WTC11 (cell line): ENCODE results near the gene FGF1. TPM values are rescaled to one million over a fixed set of nuclear protein-coding genes. Genes with fewer than 3 reads are reported as not detected.

Experiments used
- ATAC-seq: fragments of 200-7000 bp; cut with Tn5 transposase; 2 replicates; pipeline ENCODE4 v1.10.0; 2021; ENCODE audit warnings: mild to moderate bottlenecking, moderate library complexity
- CTCF ChIA-PET: fragments of 300-600 bp; sonication (Branson Sonifier 250); formaldehyde crosslinking; loops from one replicate; lab custom pipeline; 2021; ENCODE audit warnings: antibody characterized with exemption; lab: Charles Lee
- POLR2A ChIA-PET: fragments of 350-600 bp; sonication (Branson Sonifier 250); formaldehyde crosslinking; loops from one replicate; lab custom pipeline; 2021; ENCODE audit warnings: antibody characterized with exemption; lab: Charles Lee
- DNase-seq: peaks from one replicate; pipeline ENCODE4 v3.0.0; 2021; ENCODE audit warnings: low spot score
- H3K27ac Mint-ChIP-seq: 2 replicates; pipeline ENCODE4 v1.8.0; 2021; ENCODE audit warnings: mixed read lengths
- H3K27me3 Mint-ChIP-seq: 2 replicates; pipeline ENCODE4 v1.8.0; 2021; ENCODE audit warnings: low read depth, mild to moderate bottlenecking, moderate library complexity, mixed read lengths
- H3K36me3 Mint-ChIP-seq: 2 replicates; pipeline ENCODE4 v1.8.0; 2021; ENCODE audit warnings: mixed read lengths
- H3K4me1 Mint-ChIP-seq: 2 replicates; pipeline ENCODE4 v1.8.0; 2022; ENCODE audit warnings: mixed read lengths
- H3K4me3 Mint-ChIP-seq: 2 replicates; pipeline ENCODE4 v1.8.0; 2021; ENCODE audit warnings: mild to moderate bottlenecking, moderate library complexity, mixed read lengths
- H3K9me3 Mint-ChIP-seq: 2 replicates; pipeline ENCODE4 v1.8.0; 2021; ENCODE audit warnings: mixed read lengths
- ARID4B ChIP-seq: sonication (generic); formaldehyde crosslinking; IDR thresholded peaks from 2 replicates; pipeline ENCODE4 v1.8.0; 2023; ENCODE audit warnings: missing genetic modification reagents, mild to moderate bottlenecking, borderline replicate concordance
- ATF2 ChIP-seq: sonication (generic); formaldehyde crosslinking; IDR thresholded peaks from 2 replicates; pipeline ENCODE4 v1.8.1; 2022; ENCODE audit warnings: low read depth, missing genetic modification reagents, borderline replicate concordance
- ATF6 ChIP-seq: sonication (generic); formaldehyde crosslinking; IDR thresholded peaks from 2 replicates; pipeline ENCODE4 v1.8.1; 2023; ENCODE audit warnings: mild to moderate bottlenecking, missing genetic modification reagents
- CREB1 ChIP-seq: sonication (generic); formaldehyde crosslinking; IDR thresholded peaks from 2 replicates; pipeline ENCODE4 v1.8.0; 2023; ENCODE audit warnings: mild to moderate bottlenecking, missing genetic modification reagents
- E2F5 ChIP-seq: sonication (generic); formaldehyde crosslinking; IDR thresholded peaks from 2 replicates; pipeline ENCODE4 v1.8.1; 2022; ENCODE audit warnings: mild to moderate bottlenecking, moderate library complexity, missing genetic modification reagents
- HMGA2 ChIP-seq: fragments of 250-450 bp; sonication (Bioruptor Pico); IDR thresholded peaks from 2 replicates; pipeline ENCODE4 v1.4.0; 2021; ENCODE audit warnings: mild to moderate bottlenecking, moderate library complexity
- NFYB ChIP-seq: sonication (generic); formaldehyde crosslinking; conservative IDR thresholded peaks from 2 replicates; pipeline ENCODE4 v1.8.0; 2022; ENCODE audit warnings: low read depth, missing genetic modification reagents
- NR2C2 ChIP-seq: sonication (generic); formaldehyde crosslinking; IDR thresholded peaks from 2 replicates; pipeline ENCODE4 v1.8.0; 2022; ENCODE audit warnings: mild to moderate bottlenecking, missing genetic modification reagents
- PREB ChIP-seq: sonication (generic); formaldehyde crosslinking; IDR thresholded peaks from 2 replicates; pipeline ENCODE4 v1.8.1; 2022; ENCODE audit warnings: mild to moderate bottlenecking, missing genetic modification reagents, moderate library complexity, borderline replicate concordance
- RORB ChIP-seq: fragments of 250-450 bp; sonication (Bioruptor Pico); IDR thresholded peaks from 2 replicates; pipeline ENCODE4 v1.9.0; 2021; ENCODE audit warnings: mild to moderate bottlenecking
- STAT6 ChIP-seq: sonication (generic); formaldehyde crosslinking; conservative IDR thresholded peaks from 2 replicates; pipeline ENCODE4 v1.8.1; 2023; ENCODE audit warnings: mild to moderate bottlenecking, low read depth, missing genetic modification reagents, moderate library complexity
- TCF7 ChIP-seq: sonication (generic); formaldehyde crosslinking; IDR thresholded peaks from 2 replicates; pipeline ENCODE4 v1.8.0; 2022; ENCODE audit warnings: mild to moderate bottlenecking, low read depth, missing genetic modification reagents, moderate library complexity
- ZNF138 ChIP-seq: sonication (generic); formaldehyde crosslinking; conservative IDR thresholded peaks from 2 replicates; pipeline ENCODE4 v1.8.1; 2022; ENCODE audit warnings: mild to moderate bottlenecking, moderate library complexity, missing genetic modification reagents
- ZNF219 ChIP-seq: sonication (generic); formaldehyde crosslinking; IDR thresholded peaks from 2 replicates; pipeline ENCODE4 v1.8.0; 2023; ENCODE audit warnings: missing genetic modification reagents, mild to moderate bottlenecking, borderline replicate concordance
- ZNF232 ChIP-seq: sonication (generic); formaldehyde crosslinking; IDR thresholded peaks from 2 replicates; pipeline ENCODE4 v1.8.0; 2022; ENCODE audit warnings: mild to moderate bottlenecking, missing genetic modification reagents
- ZNF423 ChIP-seq: fragments of 250-450 bp; sonication (Bioruptor Pico); IDR thresholded peaks from 2 replicates; pipeline ENCODE4 v2.1.2; 2022; ENCODE audit warnings: mild to moderate bottlenecking, moderate library complexity
- ZNF671 ChIP-seq: fragments of 250-450 bp; sonication (Bioruptor Pico); IDR thresholded peaks from 2 replicates; pipeline ENCODE4 v1.8.0; 2021; ENCODE audit warnings: mild to moderate bottlenecking
- total RNA-seq: library from RNA; stranded (reverse); gene quantifications from 3 replicates; pipeline ENCODE4 v1.2.3, GENCODE V29; 2021

Gene FGF1
- total RNA-seq, 1 experiment from 2014 or later: 0.55 TPM

- ChIA-PET CTCF (interaction anchor here (0.8 to 1.8 kb wide), 3 partner anchors 17 to 42 kb away, joined by 5 to 9 read pairs (median 8); no protein-coding TSS in a partner anchor), POLR2A (no interaction called here)
- Mint-ChIP-seq H3K9me3 (no peaks in the 10 kb centered on the region), H3K36me3 (no peaks in the 10 kb centered on the region), H3K27ac (no peak overlapping the region), H3K27me3 (no peaks in the 10 kb centered on the region), H3K4me3 (no peak overlapping the region), H3K4me1 (peaks cover 24% of the 10 kb centered on the region)
- ATAC-seq (no peak), DNase-seq (no peak)
- no peak for TF ChIP-seq ATF6
- TF ChIP-seq RORB (CRISPR knock-in tag): no peak
- TF ChIP-seq HMGA2: no peak
- TF ChIP-seq ZNF138: no peak
- no peak for TF ChIP-seq ARID4B (CRISPR knock-in tag)
- TF ChIP-seq NR2C2 (CRISPR knock-in tag): no peak
- no peak for TF ChIP-seq ATF2 (CRISPR knock-in tag)
- no peak for TF ChIP-seq ZNF423 (CRISPR knock-in tag)
Measured at GRCh38 chr5:142671801-142672200, 14.1 kb downstream of the FGF1 start.

GRCh38 chr5:142671266-142671665 is 14.6 kb downstream of the FGF1 start:
- ChIA-PET CTCF (interaction anchor here (0.8 to 1.8 kb wide), 3 partner anchors 16 to 42 kb away, joined by 5 to 9 read pairs (median 8); no protein-coding TSS in a partner anchor), POLR2A (no interaction called here)
- Mint-ChIP-seq H3K4me1 (peaks cover 24% of the 10 kb centered on the region), H3K4me3 (no peak overlapping the region), H3K27ac (no peak overlapping the region), H3K36me3 (no peaks in the 10 kb centered on the region), H3K9me3 (no peaks in the 10 kb centered on the region), H3K27me3 (no peaks in the 10 kb centered on the region)
- ATAC-seq: no peak
- no peak for DNase-seq
- TF ChIP-seq ZNF671 (CRISPR knock-in tag) (no peak), ARID4B (CRISPR knock-in tag) (no peak), HMGA2 (no peak), ZNF219 (CRISPR knock-in tag) (no peak), NFYB (CRISPR knock-in tag) (no peak), CREB1 (CRISPR knock-in tag) (no peak), TCF7 (no peak), STAT6 (CRISPR knock-in tag) (no peak), PREB (CRISPR knock-in tag) (no peak), ZNF232 (CRISPR knock-in tag) (no peak), E2F5 (CRISPR knock-in tag) (no peak), NR2C2 (CRISPR knock-in tag) (no peak)
